Suprapubic skin (tissue), 4 donors: ENCODE data around the gene NUP37. TPM values are rescaled to one million over a fixed set of nuclear protein-coding genes. Genes with fewer than 3 reads are reported as not detected.
"Not testable (repeated sequence)": the region's sequence is repeated elsewhere in the genome, so short reads cannot be mapped to it uniquely, and the experiment has no call there.

Experiments used
- DNase-seq, 2 donors: peaks; one replicate each; pipeline ENCODE4 v3.0.0-alpha.2; 2019; ENCODE audit warnings: low spot score in 2 of 2
- H3K27ac ChIP-seq: fragments of 200-600 bp; sonication (generic); one replicate; pipeline ENCODE4 v1.5.1; 2019
- H3K27me3 ChIP-seq: fragments of 200-600 bp; sonication (generic); one replicate; pipeline ENCODE4 v1.5.1; 2019
- H3K36me3 ChIP-seq: fragments of 200-600 bp; sonication (generic); one replicate; pipeline ENCODE4 v1.5.1; 2019
- H3K4me1 ChIP-seq: fragments of 200-600 bp; sonication (generic); one replicate; pipeline ENCODE4 v1.5.1; 2019
- H3K4me3 ChIP-seq: fragments of 200-600 bp; sonication (generic); one replicate; pipeline ENCODE4 v1.5.1; 2019; ENCODE audit warnings: mild to moderate bottlenecking
- H3K9me3 ChIP-seq: fragments of 200-600 bp; sonication (generic); one replicate; pipeline ENCODE4 v1.5.1; 2019
- CTCF ChIP-seq, 2 donors: fragments of 200-600 bp in 1 of 2; fragments of 450-650 bp in 1 of 2; sonication (generic) in 1 of 2; IDR thresholded peaks; one replicate each; pipeline ENCODE4 v1.5.1; 2016 to 2019; ENCODE audit warnings: antibody characterized with exemption in 2 of 2, mild to moderate bottlenecking in 1 of 2, moderate library complexity in 1 of 2
- EP300 ChIP-seq: sonication (generic); formaldehyde crosslinking; IDR thresholded peaks from one replicate; pipeline ENCODE4 v1.6.1; 2017; ENCODE audit warnings: antibody characterized with exemption
- POLR2A ChIP-seq, 2 donors: fragments of 450-650 bp; IDR thresholded peaks; one replicate each; pipeline ENCODE4 v1.6.1; 2017; ENCODE audit warnings: antibody characterized with exemption in 2 of 2, mild to moderate bottlenecking in 2 of 2, moderate library complexity in 2 of 2
- POLR2AphosphoS5 ChIP-seq, 3 donors: sonication (generic); formaldehyde crosslinking; IDR thresholded peaks; one replicate each; pipeline ENCODE4 v1.6.1; 2017; ENCODE audit warnings: antibody characterized with exemption in 3 of 3
- WGBS: methylation state at CpG from one replicate; pipeline ENCODE4 v1.1.5; 2018; 5-methylcytosine and 5-hydroxymethylcytosine counted together
- total RNA-seq, 4 donors: library from RNA; depleted of rRNA; stranded (reverse); fragments of >200 nt; gene quantifications; one replicate each; pipeline ENCODE4 v1.1.0, GENCODE V29; 2016

The NUP37 gene
- total RNA-seq, 4 donors from 2014 or later = 13.8 to 22.1 (median 19.1) TPM

DNA sequence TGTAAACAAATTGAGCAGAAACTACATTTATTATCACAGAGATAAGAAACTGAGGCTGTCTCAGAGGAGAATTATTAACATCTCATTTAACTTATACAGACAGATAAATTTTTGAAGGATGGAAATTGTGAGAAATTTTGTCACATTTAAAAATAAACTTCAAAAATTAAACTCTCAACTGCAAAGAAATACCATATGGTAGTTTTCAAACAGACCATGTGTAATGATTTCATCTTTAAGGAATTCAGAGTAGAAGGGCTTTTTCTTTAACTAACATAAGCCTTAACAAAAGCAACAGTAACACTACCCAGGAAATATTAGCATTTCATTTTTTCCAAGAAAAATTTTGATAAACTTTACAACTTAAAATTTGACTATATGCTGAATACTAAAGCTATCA is 26.6 kb downstream of the NUP37 start:
- Histone ChIP-seq H3K4me3 (no peak overlapping the region), H3K27me3 (no peaks in the 10 kb centered on the region), H3K36me3 (peaks cover 16% of the 10 kb centered on the region), H3K4me1 (no peaks in the 10 kb centered on the region), H3K9me3 (no peaks in the 10 kb centered on the region), H3K27ac (no peak overlapping the region)
- TF ChIP-seq POLR2A (IDR thresholded peaks at IDR 0.05) = no peak
- no peak for TF ChIP-seq CTCF (IDR thresholded peaks at IDR 0.05)
- TF ChIP-seq EP300 = no peak
- no peak for TF ChIP-seq POLR2AphosphoS5 (IDR thresholded peaks at IDR 0.05)
- DNase-seq = no peak

DNA sequence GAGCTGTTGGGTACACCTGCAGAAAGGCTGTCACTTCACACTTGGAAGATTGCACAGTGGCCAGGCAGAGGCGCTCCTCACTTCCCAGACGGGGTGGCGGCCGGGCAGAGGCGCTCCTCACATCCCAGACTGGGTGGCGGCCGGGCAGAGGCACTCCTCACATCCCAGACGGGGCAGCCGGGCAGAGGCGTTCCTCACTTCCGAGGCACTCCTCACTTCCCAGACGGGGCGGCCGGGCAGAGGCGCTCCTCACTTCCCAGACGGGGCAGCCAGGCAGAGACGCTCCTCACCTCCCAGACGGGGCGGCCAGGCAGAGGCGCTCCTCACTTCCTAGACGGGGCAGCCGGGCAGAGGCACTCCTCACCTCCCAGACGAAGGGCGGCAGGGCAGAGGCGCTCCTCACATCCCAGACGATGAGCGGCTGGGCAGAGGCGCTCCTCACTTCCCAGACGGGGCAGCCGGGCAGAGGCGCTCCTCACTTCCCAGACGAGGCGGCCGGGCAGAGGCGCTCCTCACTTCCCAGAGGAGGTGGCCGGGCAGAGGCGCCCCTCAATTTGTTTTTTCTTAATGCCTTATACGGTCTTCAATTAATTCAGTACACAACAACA is 30.6 kb downstream of the NUP37 start:
- H3K27me3 ChIP-seq, H3K27ac ChIP-seq, H3K4me1 ChIP-seq, DNase-seq, H3K4me3 ChIP-seq, H3K9me3 ChIP-seq: not testable (repeated sequence)
- H3K36me3 ChIP-seq = peaks cover 26% of the 10 kb centered on the region
- 97% methylated on average over 36 of the region's 38 CpGs for WGBS

DNA sequence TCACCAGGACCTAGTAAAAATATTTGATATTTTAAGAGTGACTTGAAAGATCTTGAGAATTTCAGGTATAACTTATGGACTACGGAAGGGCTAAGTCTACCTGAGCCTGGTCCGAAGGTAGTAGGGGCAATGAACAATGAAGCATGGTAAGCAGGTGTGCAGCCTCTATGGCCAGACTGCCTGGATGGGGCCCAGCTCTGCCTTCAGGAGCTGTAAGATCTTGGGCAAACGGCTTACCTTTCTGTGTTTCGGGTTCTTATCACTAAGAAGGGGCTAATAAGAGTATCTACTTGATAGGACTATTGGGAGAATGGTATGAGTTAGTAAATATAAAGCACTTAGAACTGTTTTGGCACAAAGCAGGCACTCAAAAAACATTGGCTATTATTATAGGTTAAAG is 39.1 kb downstream of the NUP37 start:
- Histone ChIP-seq H3K27me3 (no peaks in the 10 kb centered on the region), H3K27ac (no peak overlapping the region), H3K4me3 (no peak overlapping the region), H3K4me1 (no peaks in the 10 kb centered on the region), H3K36me3 (peaks cover 77% of the 10 kb centered on the region), H3K9me3 (no peaks in the 10 kb centered on the region)
- TF ChIP-seq POLR2AphosphoS5 (IDR thresholded peaks at IDR 0.05) (no peak), CTCF (IDR thresholded peaks at IDR 0.05) (no peak), POLR2A (IDR thresholded peaks at IDR 0.05) (no peak), EP300 (no peak)
- no peak for DNase-seq
- WGBS = 96% methylated on average over 4 of the region's 4 CpGs

- not testable (repeated sequence) for H3K9me3 ChIP-seq, H3K4me3 ChIP-seq, H3K4me1 ChIP-seq, H3K27me3 ChIP-seq, H3K27ac ChIP-seq
- 79% methylated on average over 7 of the region's 7 CpGs for WGBS
- H3K36me3 ChIP-seq = peaks cover 21% of the 10 kb centered on the region
- DNase-seq = peak in 1 of 2 donors; percentile 60
These were observed 47.8 kb downstream of the NUP37 start for GRCh38 chr12:102072092-102072491.

- TF ChIP-seq CTCF (IDR thresholded peaks at IDR 0.05) (no peak), POLR2A (IDR thresholded peaks at IDR 0.05) (no peak), EP300 (no peak), POLR2AphosphoS5 (IDR thresholded peaks at IDR 0.05) (no peak)
- H3K4me1 ChIP-seq = peaks cover 4% of the 10 kb centered on the region
- no peaks in the 10 kb centered on the region for H3K9me3 ChIP-seq
- H3K27ac ChIP-seq = no peak overlapping the region
- 73% methylated on average over 3 of the region's 3 CpGs for WGBS
- no peak for DNase-seq
- H3K4me3 ChIP-seq = no peak overlapping the region
- no peaks in the 10 kb centered on the region for H3K36me3 ChIP-seq
- no peaks in the 10 kb centered on the region for H3K27me3 ChIP-seq
These were observed 50.2 kb downstream of the NUP37 start for GRCh38 chr12:102069707-102070106.

- no peaks in the 10 kb centered on the region for H3K27me3 ChIP-seq
- H3K36me3 ChIP-seq = no peaks in the 10 kb centered on the region
- H3K4me1 ChIP-seq = peaks cover 4% of the 10 kb centered on the region
- H3K9me3 ChIP-seq = no peaks in the 10 kb centered on the region
- WGBS = 65% methylated on average over 5 of the region's 5 CpGs
- no peak overlapping the region for H3K4me3 ChIP-seq
- no peak for DNase-seq
- H3K27ac ChIP-seq = peak overlapping the region; percentile 11
- TF ChIP-seq POLR2A (IDR thresholded peaks at IDR 0.05) (no peak), CTCF (IDR thresholded peaks at IDR 0.05) (no peak), EP300 (no peak), POLR2AphosphoS5 (IDR thresholded peaks at IDR 0.05) (no peak)
These were observed 52.2 kb downstream of the NUP37 start for GRCh38 chr12:102067574-102068258.
